Measurements from ENCODE around the gene AURKAIP1. TPM values are rescaled to one million over a fixed set of nuclear protein-coding genes. Genes with fewer than 3 reads are reported as not detected.
"Not testable (repeated sequence)": the region's sequence is repeated elsewhere in the genome, so short reads cannot be mapped to it uniquely, and the experiment has no call there.

The AURKAIP1 gene
- total RNA-seq, 1 experiment from 2014 or later, result 164 TPM

GRCh38 chr1:1385931-1386330 is 10.9 kb upstream of the AURKAIP1 start:
- H4K20me1 ChIP-seq (ENCODE audit: insufficient read depth), result no peaks in the 10 kb centered on the region
- POLR2A ChIA-PET (ENCODE audit: unreplicated experiment), result no interaction called here
- CTCF ChIA-PET, result no interaction called here
- no peak overlapping the region for H2AFZ ChIP-seq
- no peaks in the 10 kb centered on the region for H3K9me3 ChIP-seq (ENCODE audit: insufficient read depth, low read depth)
- H3K36me3 ChIP-seq (ENCODE audit: low read depth), result peaks cover 24% of the 10 kb centered on the region; the same call in 1 of the 2 replicates
- no peak for TF ChIP-seq EZH2 (IDR thresholded peaks at IDR 0.05; ENCODE audit: low read depth)
- no peak for TF ChIP-seq CTCF (conservative IDR thresholded peaks at IDR 0.05)
- no peak overlapping the region for H3K4me3 ChIP-seq
- no peaks in the 10 kb centered on the region for H3K9me2 ChIP-seq (ENCODE audit: insufficient read depth)
- BruUV-seq (replicated peaks), result no TSS peak
- no peaks in the 10 kb centered on the region for H3K27me3 ChIP-seq (ENCODE audit: insufficient read depth, low read depth)
- H3F3A ChIP-seq (ENCODE audit: insufficient read depth, low read depth), result peaks cover 5% of the 10 kb centered on the region; the same call in 1 of the 2 replicates
- intact Hi-C loops (cut with micrococcal nuclease; ENCODE audit: unreplicated experiment), result no loop called here
- H3K4me1 ChIP-seq (replicated peaks; ENCODE audit: insufficient read depth), result no peaks in the 10 kb centered on the region
- H3K79me2 ChIP-seq (ENCODE audit: low read depth), result peaks cover 15% of the 10 kb centered on the region; the same call in 1 of the 2 replicates
- no peak overlapping the region for H3K4me2 ChIP-seq
- no peak for DNase-seq
- H3K27ac ChIP-seq, result no peak overlapping the region

GRCh38 chr1:1385339-1385738 is 10.3 kb upstream of the AURKAIP1 start:
- Histone ChIP-seq H3K79me2 (ENCODE audit: low read depth) (peaks cover 13% of the 10 kb centered on the region; the same call in 1 of the 2 replicates), H3K36me3 (ENCODE audit: low read depth) (peaks cover 18% of the 10 kb centered on the region; the same call in 1 of the 2 replicates)
- H3K9me3 ChIP-seq (ENCODE audit: insufficient read depth, low read depth); H3K4me1 ChIP-seq (replicated peaks; ENCODE audit: insufficient read depth); CTCF ChIA-PET; BruUV-seq (replicated peaks); H3F3A ChIP-seq (ENCODE audit: insufficient read depth, low read depth); H2AFZ ChIP-seq; intact Hi-C loops (cut with micrococcal nuclease; ENCODE audit: unreplicated experiment); POLR2A ChIA-PET (ENCODE audit: unreplicated experiment); H3K4me2 ChIP-seq; H4K20me1 ChIP-seq (ENCODE audit: insufficient read depth); H3K9me2 ChIP-seq (ENCODE audit: insufficient read depth); DNase-seq; H3K4me3 ChIP-seq; H3K27ac ChIP-seq; H3K27me3 ChIP-seq (ENCODE audit: insufficient read depth, low read depth): not testable (repeated sequence)

GRCh38 chr1:1381294-1381693 is 6.3 kb upstream of the AURKAIP1 start:
- no TSS peak for BruUV-seq (replicated peaks)
- Histone ChIP-seq H3K9me3 (ENCODE audit: insufficient read depth, low read depth) (no peaks in the 10 kb centered on the region), H2AFZ (no peak overlapping the region), H4K20me1 (ENCODE audit: insufficient read depth) (no peaks in the 10 kb centered on the region), H3K27ac (no peak overlapping the region), H3F3A (ENCODE audit: insufficient read depth, low read depth) (peaks cover 20% of the 10 kb centered on the region; the same call in 1 of the 2 replicates), H3K4me2 (no peak overlapping the region), H3K9me2 (ENCODE audit: insufficient read depth) (no peaks in the 10 kb centered on the region), H3K4me3 (no peak overlapping the region), H3K27me3 (ENCODE audit: insufficient read depth, low read depth) (no peaks in the 10 kb centered on the region), H3K36me3 (ENCODE audit: low read depth) (no peaks in the 10 kb centered on the region), H3K4me1 (replicated peaks; ENCODE audit: insufficient read depth) (0 out of 2 replicates have a peak, but pooled peaks cover under 1% of the 10 kb centered on the region), H3K79me2 (ENCODE audit: low read depth) (peaks cover 10% of the 10 kb centered on the region; the same call in 1 of the 2 replicates)
- intact Hi-C loops (cut with micrococcal nuclease; ENCODE audit: unreplicated experiment), result no loop called here
- no peak for DNase-seq
- CTCF ChIA-PET, result no interaction called here
- POLR2A ChIA-PET (ENCODE audit: unreplicated experiment), result no interaction called here
- TF ChIP-seq EZH2 (IDR thresholded peaks at IDR 0.05; ENCODE audit: low read depth), result no peak
- TF ChIP-seq CTCF (conservative IDR thresholded peaks at IDR 0.05), result no peak

DNA sequence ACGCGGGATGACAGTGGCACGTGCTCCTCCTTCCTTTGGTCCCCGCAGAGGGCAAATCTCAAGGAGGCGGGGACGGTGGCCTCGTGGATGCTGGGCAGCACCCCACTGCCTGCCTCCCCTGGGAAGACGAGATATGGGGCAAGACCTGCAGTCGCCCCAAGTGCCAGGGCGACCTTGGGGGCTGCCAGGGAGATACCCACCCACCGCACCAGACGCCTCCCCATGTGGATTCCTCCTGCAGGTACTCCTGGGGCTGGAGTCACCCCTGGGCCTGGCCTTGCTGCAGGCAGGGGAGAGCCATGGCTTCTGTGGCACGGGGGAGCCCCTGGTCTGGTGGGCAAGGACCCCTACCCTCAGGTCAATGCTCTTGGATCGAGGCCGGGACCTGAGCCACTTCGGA is 5.9 kb upstream of the AURKAIP1 start:
- H3K9me3 ChIP-seq (ENCODE audit: insufficient read depth, low read depth), result no peaks in the 10 kb centered on the region
- no peak overlapping the region for H3K4me3 ChIP-seq
- TF ChIP-seq CTCF (conservative IDR thresholded peaks at IDR 0.05) (no peak), EZH2 (IDR thresholded peaks at IDR 0.05; ENCODE audit: low read depth) (no peak)
- no peak overlapping the region for H2AFZ ChIP-seq
- DNase-seq, result no peak
- H3K9me2 ChIP-seq (ENCODE audit: insufficient read depth), result no peaks in the 10 kb centered on the region
- H3F3A ChIP-seq (ENCODE audit: insufficient read depth, low read depth), result peaks cover 24% of the 10 kb centered on the region; the same call in 1 of the 2 replicates
- H3K27ac ChIP-seq, result no peak overlapping the region
- H3K36me3 ChIP-seq (ENCODE audit: low read depth), result no peaks in the 10 kb centered on the region
- intact Hi-C loops (cut with micrococcal nuclease; ENCODE audit: unreplicated experiment), result no loop called here
- peaks cover 13% of the 10 kb centered on the region for H3K79me2 ChIP-seq (ENCODE audit: low read depth)
- H4K20me1 ChIP-seq (ENCODE audit: insufficient read depth), result no peaks in the 10 kb centered on the region
- CTCF ChIA-PET, result no interaction called here
- POLR2A ChIA-PET (ENCODE audit: unreplicated experiment), result no interaction called here
- no peaks in the 10 kb centered on the region for H3K27me3 ChIP-seq (ENCODE audit: insufficient read depth, low read depth)
- no TSS peak for BruUV-seq (replicated peaks)
- H3K4me2 ChIP-seq, result no peak overlapping the region
- peaks cover 4% of the 10 kb centered on the region; the same call in 1 of the 2 replicates for H3K4me1 ChIP-seq (replicated peaks; ENCODE audit: insufficient read depth)

All from PC-9 (cell line).